Hippocampal formation (tissue), 2 donors: ENCODE measurements around the gene OGFOD2.

Experiments used
- DNase-seq, 2 donors: peaks; one replicate each; lab custom pipeline; 2025; lab: John Stamatoyannopoulos, UW

Gene OGFOD2

DNA sequence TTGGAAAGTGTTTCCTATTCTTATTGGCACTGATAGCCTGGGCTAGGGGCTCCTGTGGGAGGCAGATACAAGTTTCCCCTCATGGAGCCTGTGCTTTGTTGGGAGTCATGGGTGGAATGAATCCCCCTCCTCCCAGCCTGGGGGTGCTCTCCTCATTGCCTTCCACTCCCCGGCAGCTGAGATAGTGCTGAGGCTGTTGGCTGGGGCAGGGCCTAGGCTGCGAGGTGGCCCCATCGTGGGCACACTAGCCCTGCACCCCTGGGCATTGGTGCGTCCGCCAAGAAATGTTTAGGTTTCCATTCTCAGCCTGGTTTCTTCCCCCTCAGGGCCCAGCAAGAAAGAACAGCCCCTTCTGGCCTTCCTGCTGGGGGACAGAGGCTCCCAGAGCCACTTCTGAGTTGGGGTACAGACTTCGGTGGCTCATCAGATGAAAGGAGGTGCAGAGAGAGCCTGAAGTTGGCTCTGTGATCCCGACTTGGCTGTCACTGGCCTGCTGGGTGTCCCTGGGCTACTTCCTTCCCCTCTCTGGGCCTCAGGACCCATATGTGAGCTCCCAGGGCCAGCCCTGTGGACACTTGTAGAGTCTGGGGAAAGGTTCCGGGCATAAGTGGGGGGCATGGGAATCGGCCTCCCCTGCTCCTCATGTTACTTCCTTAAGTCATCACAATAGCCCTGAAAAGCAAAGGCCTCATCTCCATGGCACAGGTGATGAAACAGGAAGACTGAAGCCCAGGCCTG lies 2.8 kb downstream of the OGFOD2 start:
- DNase-seq = no peak

DNA sequence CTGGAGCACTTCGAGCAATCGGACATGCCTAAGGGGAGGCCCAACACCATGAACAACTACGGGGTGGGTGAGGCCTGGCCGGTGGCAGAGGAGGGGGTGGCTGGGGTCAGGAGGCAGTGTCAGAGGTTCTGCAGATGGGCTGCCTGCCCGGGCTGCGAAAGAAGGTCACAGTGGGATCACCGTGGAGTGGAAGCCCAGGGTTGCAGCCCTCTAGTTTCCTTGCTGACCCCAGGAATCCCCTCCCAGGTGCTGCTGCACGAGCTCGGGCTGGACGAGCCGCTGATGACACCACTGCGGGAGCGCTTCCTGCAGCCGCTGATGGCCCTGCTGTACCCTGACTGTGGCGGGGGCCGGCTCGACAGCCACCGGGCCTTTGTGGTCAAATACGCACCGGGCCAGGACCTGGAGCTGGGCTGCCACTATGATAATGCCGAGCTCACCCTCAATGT lies 3.5 kb downstream of the OGFOD2 start:
- DNase-seq = no peak

DNA sequence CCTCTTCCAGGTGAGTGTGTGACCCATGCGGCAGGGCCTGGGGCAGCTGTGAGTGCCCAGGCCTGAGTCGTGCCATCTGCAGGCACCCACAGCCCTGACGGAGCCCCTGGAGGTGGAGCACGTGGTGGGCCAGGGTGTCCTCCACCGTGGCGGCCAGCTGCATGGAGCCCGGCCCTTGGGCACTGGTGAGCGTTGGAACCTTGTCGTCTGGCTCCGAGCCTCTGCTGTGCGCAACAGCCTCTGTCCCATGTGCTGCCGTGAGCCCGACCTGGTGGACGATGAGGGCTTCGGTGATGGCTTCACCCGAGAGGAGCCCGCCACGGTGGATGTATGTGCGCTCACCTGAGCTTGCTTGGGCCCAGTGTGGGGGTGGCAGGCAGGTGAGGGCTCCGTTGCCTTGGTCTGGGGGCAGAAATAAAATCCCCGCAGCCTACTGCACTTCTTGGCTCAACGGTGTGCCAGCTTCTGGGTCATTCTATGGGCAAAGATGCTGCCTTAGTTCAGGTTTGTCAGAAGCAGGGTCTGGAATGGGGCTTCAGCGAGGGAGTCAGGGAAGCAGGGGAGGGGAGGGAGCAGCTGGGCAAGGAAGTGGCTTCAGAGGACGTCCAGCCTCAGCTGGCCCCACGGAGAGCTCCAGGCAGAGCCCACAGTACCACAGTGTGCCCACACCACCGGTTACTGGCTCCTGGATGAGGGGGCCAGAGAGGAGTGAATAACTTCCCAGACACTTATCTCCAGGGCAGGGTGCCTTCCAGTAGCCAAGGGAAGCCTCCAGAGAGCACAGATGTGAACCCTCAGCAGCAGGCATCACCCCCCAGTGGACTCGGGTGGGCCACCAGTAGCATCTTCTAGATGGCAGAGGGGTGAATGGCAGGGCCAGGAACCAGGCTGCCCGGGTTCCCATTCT lies 4.2 kb downstream of the OGFOD2 start:
- DNase-seq = no peak

DNA sequence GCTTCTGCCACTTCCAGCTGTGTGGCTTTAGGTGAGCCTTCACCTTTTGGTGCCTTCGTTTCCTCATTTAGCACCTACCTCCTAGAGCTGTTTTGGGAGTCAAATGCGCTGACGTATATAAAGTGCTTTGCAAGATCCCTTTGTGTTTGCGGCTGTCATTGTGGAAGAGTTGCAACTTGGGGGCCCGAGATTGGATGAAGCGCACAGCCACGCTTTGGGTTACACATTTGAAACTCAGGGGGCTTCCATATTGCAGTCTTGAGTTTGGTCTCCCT lies 4.8 kb downstream of the OGFOD2 start:
- no peak for DNase-seq

DNA sequence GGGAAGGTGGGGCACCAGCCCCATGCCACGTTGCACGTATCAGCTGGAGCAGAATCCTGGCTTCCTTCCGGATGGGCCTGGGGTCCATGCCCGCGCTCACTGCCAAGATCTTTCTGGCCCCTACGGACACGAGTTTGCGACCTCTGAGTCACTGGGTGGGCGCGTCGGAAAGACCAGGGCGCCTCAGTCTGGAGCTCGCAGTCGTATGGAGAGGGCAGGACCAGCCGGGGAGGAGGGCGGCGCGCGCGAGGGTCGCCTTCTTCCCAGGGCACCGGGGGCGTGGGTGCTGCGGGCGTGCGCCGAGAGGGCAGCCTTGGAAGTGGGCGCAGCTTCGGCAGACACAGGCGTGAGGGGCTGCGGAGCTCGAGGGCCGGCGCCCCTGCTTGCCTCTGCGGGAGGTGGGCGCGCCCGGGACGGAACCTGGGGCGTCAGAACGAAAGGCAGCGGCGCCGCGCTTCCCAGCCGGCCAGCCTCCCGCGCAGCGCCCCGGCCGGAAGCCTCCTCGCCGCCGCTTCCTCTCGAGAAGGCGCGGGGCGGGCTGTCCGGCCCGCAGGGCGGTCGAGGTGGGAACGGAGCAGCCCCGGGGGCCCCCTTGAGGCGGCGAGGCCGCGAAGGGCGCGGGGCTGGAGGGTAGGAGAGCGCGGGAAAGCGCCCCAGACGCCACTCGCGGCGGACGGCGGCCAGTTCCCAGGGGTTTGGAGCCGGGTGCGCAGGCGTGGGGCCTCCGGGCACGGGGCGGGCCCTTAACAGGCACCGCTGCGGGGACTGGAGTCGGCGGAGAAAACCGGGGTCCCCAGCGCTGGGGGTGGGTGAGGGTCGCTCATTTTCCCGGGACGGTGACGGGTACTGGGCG lies 5.4 kb downstream of the OGFOD2 start, which contains the start of gene ARL6IP4:
ARL6IP4 (plus strand) TSS at position 499 of the 853 bp plus-strand sequence. CDS start 459 bp downstream, outside the sequence.
- DNase-seq = peak; percentile 39 to 61

DNA sequence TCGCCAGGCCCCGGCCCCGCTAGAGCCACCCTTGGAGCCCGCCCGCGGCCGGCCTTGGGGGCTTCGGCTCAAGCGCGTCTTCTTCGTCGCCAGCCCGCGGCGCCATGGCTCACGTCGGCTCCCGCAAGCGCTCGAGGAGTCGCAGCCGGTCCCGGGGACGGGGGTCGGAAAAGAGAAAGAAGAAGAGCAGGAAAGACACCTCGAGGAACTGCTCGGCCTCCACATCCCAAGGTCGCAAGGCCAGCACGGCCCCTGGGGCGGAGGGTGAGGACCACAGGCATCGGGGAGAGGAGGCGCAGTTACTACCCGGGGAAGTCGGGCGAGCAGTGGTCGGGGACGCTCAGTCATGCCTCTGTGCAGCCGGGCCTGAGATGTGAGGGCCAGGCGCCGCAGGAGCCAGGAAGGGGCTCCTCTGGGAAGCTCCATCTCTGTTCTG lies 6.0 kb downstream of the OGFOD2 start:
- no peak for DNase-seq

DNA sequence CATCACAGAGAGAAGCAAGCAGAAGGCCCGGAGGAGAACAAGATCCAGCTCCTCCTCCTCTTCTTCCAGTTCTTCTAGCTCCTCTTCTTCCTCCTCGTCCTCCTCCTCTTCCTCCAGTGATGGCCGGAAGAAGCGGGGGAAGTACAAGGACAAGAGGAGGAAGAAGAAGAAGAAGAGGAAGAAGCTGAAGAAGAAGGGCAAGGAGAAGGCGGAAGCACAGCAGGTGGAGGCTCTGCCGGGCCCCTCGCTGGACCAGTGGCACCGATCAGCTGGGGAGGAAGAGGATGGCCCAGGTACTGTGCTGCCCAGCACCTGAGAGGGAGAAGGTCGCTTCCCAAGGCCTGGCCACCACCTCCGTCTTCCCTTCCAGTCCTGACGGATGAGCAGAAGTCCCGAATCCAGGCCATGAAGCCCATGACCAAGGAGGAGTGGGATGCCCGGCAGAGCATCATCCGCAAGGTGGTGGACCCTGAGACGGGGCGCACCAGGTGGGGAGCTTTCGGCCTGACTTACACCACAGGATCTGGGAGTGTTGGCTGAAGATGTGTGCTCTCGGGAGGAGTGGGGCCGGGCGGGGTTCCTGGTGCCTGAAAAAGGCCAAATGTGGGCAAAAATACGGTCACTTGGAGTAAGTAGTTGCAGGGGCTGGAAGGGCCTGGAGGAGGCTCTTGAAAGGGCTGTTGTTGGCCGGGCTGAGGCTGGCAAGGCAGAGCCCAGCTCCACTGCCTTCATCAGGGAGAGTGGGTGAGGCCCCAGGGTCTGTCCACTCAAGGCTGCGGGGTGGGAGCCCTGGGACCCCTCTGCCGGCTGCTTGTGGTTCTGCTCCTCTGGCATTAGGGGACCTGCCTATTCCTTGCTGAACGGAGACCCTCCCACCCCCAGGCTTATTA lies 6.8 kb downstream of the OGFOD2 start:
- no peak for DNase-seq

DNA sequence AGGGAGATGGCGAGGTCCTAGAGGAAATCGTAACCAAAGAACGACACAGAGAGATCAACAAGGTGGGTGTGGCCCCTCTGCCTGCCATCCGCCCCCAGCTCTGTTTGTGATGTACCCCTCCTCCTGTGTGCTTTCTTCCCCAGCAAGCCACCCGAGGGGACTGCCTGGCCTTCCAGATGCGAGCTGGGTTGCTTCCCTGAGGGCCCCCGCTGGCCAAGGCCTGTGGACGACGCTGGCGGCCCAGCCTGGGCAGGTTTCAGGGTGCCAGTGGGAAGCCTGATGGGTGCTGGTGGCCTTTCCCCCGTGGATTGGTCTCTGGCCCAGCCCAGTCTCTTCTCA lies 7.4 kb downstream of the OGFOD2 start:
- no peak for DNase-seq

DNA sequence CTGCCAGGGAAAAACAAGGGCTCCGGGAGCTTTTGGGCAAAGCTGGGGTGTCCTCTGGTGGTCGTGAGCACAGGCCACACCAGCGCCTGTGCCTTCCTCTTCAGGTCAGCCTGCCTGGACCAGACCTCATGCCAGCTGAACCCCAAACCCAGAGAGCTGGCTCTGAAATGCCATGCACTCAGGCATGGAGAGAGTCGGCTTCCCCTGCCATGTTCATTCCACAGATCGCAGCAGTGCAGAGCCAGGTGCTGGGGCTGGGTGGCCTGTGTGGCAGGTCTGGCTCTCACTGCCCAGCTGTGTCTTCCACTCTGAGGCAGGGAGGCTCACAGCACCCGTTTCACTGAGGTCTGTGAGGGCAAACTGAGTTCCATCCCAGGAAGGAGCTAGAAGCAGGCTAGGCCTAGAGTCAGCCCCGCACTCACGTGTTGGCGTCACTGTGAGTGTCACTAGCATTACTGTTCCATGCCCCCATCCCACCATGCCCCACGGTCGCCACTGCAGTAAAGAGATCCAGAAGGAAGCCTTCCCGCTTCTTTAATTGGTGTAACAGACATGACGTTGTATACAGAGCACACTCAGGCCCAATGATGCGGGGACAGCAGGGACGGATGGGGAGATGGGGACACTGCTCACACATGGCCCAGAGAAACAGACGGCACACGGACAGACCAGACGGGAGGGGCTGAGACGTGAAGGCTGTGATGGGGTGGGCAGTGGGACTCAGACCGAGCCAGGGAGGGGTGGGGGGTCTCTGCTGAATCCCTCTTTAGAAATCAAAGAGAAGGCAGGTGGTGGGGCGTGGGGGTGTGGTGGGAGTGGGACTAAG lies 8.1 kb downstream of the OGFOD2 start:
- no peak for DNase-seq

DNA sequence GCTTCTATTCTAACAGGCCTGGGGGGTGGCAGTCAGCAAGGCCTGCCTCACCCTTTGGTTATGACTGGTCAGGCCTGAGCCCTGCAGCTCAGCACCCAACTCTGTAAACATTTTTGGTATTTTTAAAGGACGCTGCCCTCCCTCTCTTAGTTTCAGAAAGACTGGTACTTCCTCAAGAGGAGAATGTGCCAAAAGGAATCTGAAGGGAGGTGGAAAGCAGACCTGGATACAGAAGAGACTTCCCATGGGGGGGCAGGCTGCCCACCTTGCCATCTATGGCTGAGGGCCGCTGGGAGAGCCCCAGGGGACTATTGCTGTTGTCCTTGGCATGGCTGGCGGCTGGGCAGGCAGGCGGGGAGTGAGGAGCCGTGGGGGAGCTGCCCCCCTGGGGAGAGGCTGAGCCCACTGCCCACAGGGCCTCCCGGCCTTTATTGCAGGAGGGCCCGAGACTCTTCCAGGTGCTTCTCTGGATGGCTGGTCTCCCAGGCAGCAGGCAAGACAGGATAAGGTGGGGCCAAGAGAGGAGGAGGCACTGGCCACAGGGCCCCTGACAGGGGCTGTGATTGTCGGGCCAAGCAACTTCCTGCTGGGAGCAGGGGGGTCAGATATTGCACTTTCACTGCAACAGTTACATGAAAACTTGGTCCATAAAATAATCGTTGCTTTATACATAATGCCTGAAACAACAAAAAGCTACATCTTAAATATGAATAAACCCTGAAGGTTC lies 8.9 kb downstream of the OGFOD2 start:
- DNase-seq = no peak

DNA sequence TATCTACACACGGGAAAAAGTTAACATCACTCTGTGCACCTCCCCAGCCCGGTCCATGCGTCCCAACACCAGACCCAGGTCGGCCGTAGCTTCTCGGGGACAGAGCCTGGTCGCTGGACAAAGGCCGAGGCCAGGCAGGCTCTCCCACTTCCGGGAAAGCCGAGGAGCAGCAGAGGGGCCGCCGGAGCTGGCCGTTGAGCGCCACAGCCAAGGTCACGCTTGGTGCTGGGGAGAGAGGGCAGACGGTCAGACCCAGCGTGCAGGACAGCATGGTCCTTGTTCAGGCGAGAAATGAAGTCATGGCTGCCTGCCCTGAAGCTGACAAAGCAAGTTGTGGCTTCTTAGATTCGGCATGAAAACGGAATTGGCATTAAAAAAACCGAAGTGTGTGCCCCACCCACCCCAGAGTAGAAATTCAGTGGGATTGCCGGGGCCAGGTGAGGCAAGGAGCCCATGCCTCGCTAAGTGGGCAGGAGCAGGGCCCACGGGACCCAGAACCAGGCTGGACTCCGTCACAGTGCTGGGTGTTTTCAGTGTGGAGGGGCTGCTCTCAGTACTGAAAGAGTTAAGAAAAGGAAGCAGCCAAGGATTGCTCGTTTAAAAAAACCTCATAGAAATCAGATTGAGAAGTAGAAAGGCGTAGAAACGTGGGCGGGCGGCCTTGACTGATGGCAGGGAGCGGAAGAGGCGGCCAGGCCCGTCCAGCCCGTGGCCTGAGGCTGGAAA lies 9.7 kb downstream of the OGFOD2 start:
- DNase-seq = no peak

DNA sequence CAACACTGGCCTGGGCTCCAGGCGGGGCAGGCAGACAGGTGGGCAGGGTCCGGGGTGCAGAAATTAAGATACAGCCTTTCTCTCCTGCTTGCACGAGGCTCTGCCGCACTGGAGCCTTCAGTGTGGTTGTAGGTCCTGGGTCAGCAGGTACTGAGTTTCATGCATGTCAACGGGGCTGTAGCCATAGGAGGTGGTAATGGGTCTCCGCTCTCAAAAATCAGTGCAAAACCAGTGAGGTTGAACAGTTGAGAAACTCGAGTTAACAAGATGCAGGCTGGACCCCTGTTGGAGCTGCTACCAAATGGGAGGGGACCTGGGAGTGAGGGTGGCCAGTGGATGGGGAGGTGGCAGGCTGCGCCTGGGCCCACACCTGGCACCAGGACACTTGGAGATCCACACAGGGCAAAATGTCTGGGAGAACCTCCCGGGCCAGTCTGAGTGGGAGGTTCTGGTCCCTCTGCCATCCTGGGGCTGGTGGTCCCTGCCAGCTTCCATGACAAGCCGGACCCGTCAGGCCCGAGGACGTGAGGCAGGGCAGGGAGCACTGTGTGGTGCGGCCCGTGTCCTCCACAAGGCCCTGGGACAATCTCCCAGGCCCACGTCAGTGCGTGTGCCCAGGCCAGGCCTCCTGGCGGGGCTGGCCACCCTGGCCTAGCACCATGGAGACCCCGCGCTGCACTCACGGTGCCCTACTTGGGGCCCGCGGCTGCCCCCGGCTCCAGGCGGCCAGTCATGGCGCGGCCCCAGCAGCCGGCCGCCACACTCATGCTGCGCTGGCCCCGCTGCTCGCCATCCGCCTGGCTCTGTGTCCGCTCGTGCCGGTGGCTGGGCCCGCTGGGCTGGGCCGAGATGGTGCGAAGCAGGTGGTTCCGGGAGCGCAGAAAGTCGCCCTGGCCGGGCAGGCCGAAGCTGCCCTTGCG lies 10.6 kb downstream of the OGFOD2 start:
- no peak for DNase-seq

DNA sequence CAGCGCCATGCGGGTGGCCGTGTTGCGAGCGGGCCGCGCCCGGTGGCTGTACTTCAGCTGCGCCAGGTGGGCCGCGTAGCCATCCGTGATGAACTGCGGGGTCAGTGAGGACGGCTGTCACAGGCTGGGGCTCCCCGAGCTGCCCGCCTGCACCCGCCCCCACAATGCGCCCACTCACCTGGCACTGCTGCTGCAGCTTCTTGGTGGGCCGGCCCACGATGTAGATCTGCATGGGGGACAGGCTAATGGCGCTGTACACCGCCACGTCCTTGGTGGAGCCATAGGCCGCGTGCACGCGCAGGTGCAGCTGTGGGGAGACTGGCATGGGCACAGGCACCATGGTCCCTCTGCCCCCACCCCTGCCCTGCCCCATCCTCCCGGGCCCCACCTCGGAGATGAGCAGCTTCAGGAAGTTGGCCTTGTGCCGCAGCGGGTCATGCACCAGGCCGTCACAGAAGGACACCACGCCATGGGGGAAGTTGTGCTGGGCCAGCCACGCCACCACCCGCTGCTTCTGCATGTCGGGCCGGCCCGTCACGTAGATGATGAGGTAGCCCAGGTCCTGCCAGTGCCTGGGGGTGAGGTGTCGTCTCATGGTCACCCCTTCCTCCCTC lies 11.3 kb downstream of the OGFOD2 start:
- DNase-seq = no peak

DNA sequence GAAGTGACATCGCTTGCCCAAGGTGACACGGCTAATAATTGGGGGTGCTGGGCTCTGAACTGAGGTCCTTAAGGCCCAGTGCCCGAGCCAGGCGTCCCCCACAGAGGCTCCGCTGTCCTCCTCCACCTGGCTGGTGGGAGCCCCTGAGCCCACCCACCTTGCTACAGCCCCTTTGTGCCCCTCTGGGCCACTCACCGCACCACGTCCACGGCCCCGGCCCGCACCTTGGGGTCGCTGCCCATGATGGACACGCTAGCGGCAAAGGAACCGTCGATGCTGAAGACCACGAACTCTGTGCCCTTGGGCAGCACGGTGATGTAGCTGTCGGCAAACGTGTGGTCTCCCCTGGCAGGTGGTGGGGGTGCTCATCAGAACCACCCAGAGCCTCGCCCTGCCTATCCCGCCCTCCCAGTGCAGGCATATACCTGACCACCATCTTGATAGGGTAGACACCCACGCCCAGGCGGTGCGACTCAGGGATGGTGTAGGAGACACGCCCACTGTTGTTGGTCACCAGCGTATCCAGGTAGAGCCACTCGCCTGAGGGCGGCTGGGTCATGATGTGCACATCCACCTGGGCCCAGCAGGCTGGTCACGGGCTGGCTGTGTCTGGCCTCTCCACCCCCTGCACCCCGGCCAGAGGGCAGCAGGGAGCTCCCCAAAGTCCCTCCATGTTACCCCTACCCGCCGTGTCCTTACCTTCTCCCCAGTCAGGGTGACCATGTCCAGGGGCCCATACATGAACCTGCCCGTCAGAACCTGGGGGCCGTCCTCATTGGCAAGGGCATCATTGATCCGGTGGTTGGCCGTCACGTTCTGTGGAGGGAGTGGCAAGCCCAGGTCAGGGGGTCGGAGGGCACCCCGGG lies 12.3 kb downstream of the OGFOD2 start:
- DNase-seq = no peak

DNA sequence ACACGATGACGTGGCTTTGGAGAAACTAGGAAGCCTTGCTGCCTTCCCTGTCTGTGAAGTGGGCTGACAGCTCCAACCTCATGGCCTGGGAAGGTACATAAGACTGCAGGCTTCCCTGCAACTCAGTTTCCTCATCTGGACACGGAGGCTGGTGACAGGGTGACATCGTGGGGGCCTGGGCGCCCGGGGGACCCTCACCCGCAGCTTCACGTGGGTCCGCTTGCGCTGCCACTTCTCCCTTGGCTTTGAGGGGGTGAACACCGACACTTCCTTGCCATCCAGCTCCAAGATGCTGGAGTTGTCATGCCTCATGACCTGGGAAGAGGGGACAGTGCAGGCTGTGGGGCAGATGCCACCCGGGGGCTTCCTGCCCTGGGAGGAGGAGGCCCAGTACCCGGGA lies 13.0 kb downstream of the OGFOD2 start:
- no peak for DNase-seq

DNA sequence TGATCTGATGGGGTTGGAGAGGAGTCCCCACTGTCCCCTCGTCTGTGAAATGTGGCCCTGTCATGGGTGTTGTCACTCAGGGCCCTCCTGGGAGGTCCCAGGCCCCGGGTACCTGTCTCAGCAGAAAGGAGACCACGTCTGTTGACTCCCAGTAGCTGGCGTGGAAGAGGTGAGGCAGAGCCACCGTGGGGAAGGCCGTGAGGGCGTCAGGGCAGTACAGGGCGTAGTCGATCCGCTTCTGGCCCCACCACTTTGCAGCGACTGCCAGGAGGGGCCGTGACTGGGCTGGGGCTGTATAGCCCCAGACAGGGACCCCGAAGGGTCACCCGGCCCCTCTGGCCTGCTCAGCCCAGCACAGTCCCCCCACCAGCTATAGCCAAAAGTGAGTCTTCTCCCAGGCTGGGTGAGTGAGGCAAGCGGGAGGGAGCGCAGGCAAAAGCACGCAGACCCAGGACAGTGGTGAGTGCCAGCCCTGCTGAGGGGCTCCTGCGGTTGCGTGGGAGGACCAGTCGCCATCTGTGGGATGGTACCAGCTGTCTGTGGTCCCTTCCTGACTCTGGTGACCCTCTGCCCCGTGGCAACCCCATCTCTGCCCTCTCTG lies 13.7 kb downstream of the OGFOD2 start:
- no peak for DNase-seq
